EL (cell line): ENCODE measurements around the gene PCBD2.
"Not testable (repeated sequence)": the region's sequence is repeated elsewhere in the genome, so short reads cannot be mapped to it uniquely, and the experiment has no call there.

ENCODE experiments used
- DNase-seq: peaks from one replicate; pipeline ENCODE4 v3.0.0-alpha.2; 2016

The PCBD2 gene

DNA sequence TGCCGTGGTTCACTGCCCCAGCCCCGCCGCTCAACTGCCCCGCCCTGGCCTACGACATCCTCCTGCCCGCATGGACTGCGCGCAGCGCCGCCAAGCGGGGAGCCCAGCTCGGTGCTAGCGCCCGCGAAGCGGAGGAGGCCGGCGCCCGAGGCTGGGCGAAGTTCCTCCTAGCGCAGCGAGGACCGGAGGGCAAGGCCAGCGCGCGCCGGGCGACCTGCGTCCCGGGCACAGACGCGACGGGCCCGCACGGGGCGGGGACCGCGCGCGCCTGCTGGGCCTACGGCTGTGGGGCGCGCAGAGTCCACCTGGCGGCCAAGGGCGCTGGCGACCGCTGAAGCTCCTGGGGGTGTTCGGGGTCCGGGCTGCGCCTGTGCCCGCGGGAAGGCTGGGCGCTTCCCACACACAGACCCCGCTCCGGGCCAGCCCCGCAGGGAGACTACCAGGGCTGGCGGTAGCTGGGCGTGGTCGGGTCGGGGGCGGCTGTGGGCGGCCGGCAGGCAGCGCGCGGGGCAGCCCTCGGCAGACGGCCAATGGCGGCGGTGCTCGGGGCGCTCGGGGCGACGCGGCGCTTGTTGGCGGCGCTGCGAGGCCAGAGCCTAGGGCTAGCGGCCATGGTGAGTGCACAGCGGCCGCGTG lies at the start of gene PCBD2:
PCBD2 (plus strand) TSS at position 522 of the 636 bp plus-strand sequence; CDS start at position 531, 9 bp downstream.
- peak; percentile 91 for DNase-seq

DNA sequence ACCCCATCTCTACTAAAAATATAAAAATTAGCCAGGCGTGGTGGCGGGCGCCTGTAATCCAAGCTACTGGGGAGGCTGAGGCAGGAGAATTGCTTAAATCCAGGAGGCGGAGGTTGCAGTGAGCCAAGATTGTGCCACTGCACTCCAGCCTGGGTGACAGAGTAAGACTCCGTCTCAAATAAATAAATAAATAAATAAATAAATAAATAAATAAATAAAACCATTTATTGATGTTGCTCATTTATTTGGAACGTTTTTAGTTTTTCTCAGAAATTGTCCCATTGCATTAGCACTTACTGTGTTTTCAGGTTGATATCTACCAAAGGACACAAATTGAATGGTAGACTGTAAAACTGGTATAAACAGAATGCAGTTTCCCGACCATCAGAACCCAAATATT lies 48.5 kb upstream of the PCBD2 start:
- not testable (repeated sequence) for DNase-seq

DNA sequence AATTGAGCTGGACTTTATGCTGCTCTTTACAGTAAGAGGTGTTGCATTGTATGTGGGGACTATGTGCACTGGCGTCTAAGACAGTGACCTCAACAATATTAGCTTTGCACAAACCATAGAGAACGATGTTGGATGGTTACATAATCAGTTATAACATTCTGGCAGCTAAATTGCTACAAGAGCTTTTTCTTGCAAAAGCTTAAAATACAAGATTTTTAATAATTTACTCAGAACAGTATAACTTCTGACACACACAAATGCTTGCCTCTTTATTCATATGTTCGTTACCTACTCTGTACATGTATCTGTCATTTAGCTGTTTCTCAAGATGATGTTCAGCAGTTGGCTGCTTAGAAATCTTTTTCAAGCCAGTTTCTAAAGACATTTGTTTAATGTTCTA lies 47.5 kb upstream of the PCBD2 start:
- no peak for DNase-seq

DNA sequence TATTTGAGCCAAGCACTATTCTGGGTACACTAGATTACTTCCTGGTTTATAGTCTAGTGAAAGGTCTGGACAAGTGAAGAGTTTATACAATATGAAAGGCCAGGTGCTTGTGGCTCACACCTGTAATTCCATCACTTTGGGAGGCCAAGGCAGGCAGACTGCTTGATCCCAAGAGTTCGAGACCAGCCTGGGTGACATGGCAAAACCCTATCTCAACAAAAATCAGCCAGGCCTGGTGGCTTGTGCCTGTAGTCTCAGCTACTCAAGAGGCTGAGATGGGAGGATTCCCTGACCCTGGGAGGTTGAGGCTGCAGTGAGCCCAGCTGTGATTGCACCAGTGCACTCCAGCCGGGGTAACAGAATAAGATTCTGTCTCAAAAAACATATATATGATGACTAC lies 40.2 kb upstream of the PCBD2 start:
- DNase-seq, result no peak

DNA sequence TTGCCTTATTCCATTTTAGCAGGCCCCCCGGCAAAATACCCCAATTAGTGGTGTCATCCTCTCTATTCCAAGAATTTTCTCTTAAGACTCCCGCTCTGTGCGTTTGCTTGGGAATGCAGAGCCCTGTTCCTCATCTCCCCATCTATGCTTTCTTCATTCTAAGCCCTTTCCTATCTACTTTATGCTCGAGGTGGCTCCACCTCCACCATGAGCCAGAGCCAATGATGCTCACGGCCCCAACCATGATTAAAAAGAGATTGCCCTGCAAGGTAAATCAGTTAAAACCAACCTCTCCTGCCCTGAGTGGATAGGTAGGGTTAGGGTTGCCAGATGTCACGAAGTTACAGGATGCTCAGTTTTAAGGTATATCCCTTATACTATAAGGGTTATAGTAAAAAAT lies 31.4 kb upstream of the PCBD2 start:
- no peak for DNase-seq

DNA sequence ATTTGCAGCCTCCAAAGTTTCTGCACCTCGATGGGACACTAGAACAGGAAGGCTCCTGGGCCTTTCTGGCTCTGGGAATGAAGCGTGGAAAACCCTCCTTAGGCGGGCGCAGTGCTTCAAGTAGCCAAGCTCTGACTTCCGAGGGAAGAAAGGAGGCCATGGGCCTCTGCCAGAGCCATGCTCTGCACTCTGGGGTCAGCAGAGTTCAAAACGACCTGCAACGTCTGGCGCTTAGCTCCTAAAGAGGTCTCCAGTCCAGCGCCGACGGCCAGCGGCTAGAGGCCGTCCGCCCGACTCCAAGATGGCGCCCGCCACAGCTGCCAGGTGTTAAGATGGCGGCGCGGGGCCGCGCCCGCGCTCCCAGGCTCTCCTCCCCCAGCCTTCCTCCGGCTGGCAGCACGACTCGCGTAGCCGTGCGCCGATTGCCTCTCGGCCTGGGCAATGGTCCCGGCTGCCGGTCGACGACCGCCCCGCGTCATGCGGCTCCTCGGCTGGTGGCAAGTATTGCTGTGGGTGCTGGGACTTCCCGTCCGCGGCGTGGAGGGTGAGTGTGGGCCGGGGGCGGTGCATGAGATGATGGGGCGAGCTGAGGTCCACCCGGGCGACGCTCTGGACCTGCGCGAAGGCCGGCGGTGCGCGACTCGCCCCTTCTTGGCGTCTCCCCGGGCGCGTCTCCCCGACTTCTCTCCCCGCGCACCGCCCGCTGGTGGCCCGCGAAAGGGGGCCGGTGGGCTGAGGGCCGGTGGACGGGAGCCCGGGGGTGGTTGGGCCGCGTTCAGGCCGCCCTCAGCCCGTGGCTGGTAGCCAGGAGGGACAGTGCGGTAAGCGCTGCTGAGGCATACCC lies 30.7 kb upstream of the PCBD2 start, which contains the start of gene TXNDC15:
TXNDC15 (plus strand) TSS at position 385 of the 844 bp plus-strand sequence; CDS start at position 442, 57 bp downstream.
- DNase-seq, result peak; percentile 86

DNA sequence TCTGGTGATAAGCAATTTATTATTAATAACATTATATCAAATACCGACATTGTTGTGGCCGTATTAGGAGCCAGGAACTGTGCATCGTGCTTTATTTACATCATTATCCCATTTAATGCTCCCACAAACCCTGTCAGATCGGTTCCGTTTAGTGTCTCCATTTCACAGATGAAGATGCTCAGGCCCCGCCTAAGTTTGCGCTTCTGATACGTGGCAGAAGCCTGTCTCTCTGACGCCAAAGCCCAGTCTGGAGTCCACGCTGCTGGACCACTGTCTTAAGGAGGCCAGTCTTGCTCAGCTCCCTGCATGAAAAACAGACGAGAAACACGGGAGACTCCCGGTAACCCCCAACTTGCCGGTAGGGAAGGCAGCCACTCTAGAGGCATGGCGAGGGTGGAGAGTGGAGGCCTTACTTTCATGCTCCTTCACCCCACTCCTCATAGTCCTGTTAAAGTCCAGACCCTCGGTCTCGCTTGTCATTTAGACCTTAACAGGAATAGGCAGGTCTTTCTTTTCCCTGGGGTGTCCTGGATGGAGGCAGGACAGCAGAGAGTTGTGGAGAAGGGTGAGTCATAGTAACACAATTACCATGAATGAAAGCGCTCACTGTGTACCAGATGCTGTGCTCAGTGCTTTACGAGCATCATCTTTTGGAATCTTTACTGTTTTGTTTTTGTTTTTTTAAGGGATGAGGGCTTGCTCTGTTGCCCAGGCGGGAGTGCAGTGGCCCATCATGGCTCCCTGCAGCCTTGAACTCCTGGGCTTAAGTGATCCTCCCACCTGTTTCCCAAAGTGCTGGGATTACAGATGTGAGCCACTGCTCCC lies 29.9 kb upstream of the PCBD2 start:
- DNase-seq, result peak; percentile 85

DNA sequence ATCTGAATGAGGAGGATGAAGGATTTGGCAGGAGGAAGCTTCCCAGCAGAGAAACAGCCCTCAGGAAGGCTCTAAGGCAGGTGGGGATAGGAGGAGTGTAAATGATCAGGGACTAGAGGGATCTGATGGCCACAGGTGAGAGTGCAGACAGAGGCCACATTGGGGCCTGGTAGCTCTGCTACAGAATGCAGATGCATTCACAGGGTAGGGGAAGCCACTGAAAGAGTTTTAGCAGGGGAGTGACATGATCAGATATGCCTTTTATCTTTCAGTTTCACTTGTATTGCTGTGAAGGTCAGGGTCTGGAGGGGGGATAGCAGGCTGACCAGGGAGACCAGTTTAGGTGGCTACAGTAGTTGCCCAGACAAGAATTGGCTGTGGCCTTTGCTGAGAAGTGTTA lies 27.8 kb upstream of the PCBD2 start:
- no peak for DNase-seq

DNA sequence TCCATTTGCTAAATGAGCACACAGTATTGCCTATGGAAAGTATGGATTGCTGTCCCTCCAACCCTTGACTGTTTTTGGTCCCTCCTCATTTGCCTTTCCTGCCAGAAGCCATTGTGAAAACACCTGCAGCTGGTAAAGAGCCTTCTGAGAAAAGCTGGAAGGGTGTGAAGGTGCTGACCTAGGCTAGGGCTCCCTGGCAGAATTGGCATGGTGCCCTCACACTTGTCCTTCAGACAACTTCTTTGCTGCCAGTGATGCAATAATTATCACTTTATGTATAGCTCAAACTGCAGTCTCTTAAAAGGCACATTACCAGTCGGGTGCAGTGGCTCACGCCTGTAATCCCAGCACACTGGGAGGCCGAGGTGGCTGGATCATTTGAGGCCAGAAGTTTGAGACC lies 26.5 kb upstream of the PCBD2 start:
- DNase-seq, result no peak

DNA sequence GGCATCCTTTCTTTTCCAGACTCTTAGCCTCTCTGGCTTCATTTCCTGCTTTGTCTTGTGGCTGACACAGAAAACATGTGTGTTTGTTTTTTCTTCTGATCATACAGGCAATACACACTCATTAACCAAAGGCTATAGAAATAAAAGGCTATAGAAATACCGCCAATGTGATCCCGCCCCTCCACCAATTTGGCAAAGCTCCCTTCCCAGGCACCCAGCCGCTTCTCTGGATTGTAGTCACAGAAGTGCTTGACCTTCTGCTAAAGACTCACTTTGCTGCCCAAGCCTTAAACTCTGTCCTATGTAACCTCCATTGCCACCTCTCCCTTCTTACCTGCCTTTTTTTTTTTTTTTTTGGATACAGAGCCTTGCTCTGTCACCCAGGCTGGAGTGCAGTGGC lies 25.5 kb upstream of the PCBD2 start:
- DNase-seq, result no peak

DNA sequence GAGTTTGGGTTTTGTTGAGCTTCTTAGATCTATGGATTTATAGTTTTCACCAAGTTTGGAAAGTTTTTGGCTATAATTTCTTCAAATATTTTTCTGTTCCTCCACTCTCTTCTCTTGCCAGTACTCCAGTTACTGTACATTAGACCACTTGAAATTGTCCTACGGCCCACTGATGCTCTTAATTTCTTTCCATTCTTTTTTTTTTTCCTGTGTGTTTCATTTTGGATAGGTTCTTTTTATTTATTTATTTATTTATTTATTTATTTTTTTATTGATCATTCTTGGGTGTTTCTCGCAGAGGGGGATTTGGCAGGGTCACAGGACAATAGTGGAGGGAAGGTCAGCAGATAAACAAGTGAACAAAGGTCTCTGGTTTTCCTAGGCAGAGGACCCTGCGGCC lies 24.0 kb upstream of the PCBD2 start:
- DNase-seq, result not testable (repeated sequence)

DNA sequence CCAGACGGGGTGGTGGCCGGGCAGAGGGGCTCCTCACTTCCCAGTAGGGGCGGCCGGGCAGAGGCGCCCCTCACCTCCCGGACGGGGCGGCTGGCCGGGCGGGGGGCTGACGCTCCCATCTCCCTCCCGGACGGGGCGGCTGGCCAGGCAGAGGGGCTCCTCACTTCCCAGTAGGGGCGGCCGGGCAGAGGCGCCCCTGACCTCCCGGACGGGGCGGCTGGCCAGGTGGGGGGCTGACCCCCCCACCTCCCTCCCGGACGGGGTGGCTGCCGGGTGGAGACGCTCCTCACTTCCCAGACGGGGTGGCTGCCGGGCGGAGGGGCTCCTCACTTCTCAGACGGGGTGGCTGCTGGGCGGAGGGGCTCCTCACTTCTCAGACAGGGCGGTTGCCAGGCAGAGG lies 23.2 kb upstream of the PCBD2 start:
- DNase-seq, result not testable (repeated sequence)

DNA sequence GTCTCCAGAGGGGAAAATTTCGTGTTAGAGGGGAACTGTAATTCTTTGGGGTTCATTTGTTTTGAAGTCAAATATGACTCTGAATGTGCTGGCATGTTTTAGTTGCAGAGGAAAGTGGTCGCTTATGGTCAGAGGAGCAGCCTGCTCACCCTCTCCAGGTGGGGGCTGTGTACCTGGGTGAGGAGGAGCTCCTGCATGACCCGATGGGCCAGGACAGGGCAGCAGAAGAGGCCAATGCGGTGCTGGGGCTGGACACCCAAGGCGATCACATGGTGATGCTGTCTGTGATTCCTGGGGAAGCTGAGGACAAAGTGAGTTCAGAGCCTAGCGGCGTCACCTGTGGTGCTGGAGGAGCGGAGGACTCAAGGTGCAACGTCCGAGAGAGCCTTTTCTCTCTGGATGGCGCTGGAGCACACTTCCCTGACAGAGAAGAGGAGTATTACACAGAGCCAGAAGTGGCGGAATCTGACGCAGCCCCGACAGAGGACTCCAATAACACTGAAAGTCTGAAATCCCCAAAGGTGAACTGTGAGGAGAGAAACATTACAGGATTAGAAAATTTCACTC lies 17.3 kb upstream of the PCBD2 start:
- no peak for DNase-seq

DNA sequence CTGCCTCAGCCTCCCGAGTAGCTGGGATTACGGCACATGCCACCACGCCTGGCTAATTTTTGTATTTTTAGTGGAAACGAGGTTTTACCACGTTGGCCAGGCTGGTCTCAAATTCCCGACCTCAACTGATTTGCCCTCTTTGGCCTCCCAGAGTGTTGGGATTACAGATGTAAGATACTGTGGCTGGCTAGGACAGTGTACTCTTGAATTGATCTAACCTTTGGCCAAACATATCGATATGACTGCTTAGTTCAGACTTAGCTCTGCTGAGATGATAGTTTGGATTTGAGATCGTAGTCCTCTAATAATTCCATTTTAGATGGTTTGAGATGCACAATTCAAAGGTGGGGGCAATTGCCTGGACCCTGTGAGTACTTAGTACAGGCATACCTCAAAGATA lies 15.6 kb upstream of the PCBD2 start:
- no peak for DNase-seq

DNA sequence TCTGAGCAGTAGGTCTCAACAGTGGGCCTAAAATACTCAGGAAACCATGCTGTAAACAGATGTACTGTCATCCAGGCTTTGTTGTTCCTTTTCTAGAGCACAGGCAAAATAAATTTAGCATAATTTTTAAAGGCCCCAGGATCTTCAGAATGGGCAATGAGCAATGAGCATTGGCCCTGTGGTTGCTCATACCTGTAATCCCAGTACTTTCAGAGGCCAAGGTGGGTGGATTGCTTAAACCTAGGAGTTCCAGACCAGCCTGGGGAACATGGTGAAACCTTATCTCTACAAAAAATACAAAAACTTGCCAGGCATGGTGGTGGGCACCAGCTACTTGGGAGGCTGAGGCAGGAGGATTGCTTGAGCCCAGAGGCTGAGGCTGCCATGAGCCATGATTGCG lies 13.5 kb upstream of the PCBD2 start:
- DNase-seq, result no peak

DNA sequence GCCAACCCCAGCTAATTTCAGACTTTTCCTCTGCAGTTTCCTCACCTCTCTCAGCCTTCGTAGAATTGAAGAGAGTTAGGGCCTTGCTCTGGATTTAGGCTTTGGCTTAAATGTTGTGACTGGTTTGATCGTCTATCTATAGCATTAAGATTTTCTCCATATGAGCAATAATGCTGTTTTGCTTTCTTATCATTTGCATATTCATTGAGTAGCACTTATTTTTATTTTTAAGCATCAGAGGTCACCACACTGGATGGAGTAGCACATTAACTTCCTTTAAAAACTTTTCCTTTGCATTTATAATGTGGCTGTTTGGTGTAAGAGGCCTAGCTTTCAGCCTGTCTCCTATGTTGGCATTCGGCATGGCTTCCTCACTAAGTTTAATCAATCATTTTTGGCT lies 12.6 kb upstream of the PCBD2 start:
- DNase-seq, result no peak

DNA sequence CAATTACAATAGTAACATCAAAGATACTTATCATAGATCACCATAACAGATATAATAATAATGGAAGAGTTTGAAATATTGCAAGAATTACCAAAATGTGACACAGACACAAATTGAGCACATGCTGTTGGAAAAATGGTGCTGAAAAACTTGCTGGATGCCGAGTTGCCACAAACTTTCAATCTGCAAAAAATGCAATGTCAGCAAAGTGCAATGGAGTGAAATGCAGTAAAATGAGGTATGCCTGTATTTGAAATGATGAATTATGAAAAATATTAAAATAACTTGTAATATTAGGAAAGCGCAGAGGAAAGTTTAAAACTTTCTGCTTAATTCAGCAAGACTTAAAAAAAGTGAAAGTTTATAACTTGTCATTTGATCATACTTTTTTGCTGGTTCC lies 12.0 kb upstream of the PCBD2 start:
- DNase-seq, result no peak

DNA sequence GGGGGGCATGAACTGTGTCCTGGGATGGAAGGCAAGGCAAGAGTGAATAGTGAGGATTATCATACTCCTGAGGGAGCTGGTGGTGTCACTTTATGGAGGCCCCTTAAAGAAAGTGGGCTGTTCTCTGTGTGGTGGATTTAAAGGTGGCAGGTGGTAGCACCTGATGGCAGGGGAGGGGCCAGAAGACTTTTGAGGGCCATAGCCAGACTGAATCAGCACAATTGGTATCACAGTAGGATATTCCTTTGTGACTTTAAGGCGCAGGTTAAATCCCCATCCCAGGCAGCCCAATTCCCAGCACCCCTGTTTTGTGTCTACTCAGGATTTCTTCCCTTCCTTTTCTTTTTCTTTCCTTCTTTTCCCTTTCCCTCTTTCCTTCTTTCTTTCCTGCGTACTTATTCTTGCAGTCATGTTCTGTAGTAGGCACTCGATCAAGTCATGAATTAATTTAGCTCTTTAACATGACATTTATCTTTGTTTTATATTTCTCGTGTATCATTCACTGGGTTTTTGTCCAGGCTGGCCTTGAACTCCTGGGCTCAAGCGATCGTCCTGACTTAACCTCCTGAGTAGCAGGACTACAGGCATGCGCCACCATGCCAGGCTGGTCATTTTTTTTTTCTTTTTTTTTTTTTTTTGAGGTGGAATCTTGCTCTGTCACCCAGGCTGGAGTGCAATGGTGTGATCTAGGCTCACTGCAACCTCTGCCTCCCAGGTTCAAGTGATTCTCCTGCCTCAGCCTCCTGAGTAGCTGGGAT lies 11.0 kb upstream of the PCBD2 start:
- no peak for DNase-seq

DNA sequence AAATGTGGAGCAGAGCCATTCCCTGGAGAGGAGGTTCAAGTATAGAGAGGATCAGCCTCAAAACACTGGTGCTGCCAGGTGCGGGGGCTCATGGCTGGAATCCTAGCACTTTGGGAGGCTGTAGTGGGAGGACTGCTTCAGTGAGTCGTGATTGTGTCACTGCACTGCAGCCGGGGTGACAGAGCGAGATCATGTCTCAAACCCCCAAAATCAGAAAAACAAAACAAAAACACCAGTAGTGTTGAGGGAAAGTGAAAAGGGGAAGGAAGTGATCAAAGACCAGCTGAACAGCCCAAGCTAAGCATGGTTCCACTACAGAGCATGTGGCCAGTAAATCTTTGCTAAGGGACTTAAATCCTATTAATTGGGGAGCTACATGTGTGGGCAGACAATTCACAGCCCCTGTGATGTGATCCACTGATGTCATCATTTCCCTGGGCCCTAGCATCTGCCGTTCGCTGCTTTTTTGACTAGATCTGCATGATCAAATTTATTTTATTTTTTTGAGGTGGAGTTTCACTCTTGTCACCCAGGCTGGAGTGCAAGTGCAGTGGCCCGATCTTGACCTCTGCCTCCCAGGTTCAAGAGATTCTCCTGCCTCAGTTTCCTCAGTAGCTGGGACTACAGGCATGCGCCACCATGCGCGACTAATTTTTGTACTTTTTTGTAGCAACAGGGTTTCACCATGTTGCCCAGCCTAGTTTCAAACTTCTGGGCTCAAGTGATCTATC lies 2.7 kb upstream of the PCBD2 start:
- DNase-seq, result peak; percentile 42

DNA sequence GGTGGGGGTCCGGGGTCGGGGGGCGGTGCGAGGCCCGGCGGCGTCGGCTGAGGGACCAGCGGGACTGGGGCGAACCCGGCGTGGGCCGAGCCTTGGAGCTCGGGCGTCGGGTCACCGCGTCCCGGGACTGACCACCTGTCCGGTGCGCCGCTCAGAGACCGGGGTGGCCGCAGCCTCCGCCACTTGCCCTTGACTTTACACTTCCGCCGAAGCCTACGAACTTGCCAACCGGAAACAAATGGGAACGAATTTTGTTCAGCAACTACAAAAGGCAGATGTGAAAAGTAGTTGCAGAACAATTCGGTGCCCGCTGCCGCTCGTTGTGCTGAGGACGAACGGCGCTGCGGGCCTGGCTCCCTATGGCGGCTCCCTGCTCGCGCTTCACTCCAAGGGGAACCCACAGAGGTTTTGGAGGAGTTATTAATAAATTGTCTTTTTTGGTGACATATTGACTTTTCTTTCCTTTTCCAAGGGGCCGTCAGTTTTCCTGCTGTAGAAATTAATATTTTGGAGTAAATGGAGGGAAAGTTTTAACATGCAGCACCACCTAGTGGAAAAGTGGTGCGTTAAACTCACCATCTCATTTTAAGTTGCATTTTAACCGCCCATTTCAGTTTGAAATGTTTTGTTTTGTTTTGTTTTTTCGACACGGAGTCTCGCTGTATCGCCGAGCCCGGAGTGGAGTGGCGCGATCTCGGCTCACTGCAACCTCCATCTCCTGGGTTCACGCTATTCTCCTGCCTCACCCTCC lies 490 bp downstream of the PCBD2 start:
- peak; percentile 74 for DNase-seq

DNA sequence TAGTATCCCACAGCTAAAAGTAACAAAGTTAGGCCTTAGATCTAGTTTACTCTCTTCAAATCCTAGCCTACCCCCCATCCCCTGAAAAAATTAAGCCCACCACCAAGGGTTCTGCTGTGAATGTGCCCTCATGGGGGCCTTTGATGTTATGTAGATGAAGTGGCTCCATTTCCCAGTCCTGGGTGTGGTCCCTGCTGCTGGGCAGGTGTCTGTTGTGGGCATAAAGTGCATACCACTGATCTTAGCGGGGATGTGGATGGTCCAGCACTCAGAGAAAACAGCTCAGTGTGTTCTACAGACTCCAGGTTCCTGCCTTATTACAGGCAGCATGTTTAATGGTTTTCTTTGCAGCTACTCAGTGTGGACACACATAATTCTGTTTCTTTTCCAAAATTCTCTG lies 1.9 kb downstream of the PCBD2 start:
- DNase-seq, result no peak
